Astrocyte (in vitro differentiated cells and primary cell): ENCODE data around the gene ZFHX3. TPM values are rescaled to one million over a fixed set of nuclear protein-coding genes. Genes with fewer than 3 reads are reported as not detected.
"Not testable (repeated sequence)": the region's sequence is repeated elsewhere in the genome, so short reads cannot be mapped to it uniquely, and the experiment has no call there.

Experiments
- DNase-seq: peaks from one replicate; pipeline ENCODE4 v3.0.0-alpha.2; 2010; ENCODE audit warnings: low read depth
- FAIRE-seq: peaks from 2 replicates; lab custom pipeline; 2011; peaks lifted over from hg19 to GRCh38; lab: Jason Lieb, UNC
- H2AFZ ChIP-seq: 2 replicates; pipeline ENCODE4 v1.6.0; 2012; ENCODE audit warnings: low read depth, low read length, inconsistent platforms
- H3K27ac ChIP-seq: 2 replicates; pipeline ENCODE4 v1.5.1; 2011; ENCODE audit warnings: low read depth, low read length, inconsistent platforms
- H3K27me3 ChIP-seq: 2 replicates; pipeline ENCODE4 v1.6.0; 2011; ENCODE audit warnings: low read length, inconsistent platforms; ENCODE audit not compliant: insufficient read depth
- H3K36me3 ChIP-seq: 2 replicates; pipeline ENCODE4 v1.5.1; 2011; ENCODE audit warnings: low read length, inconsistent platforms; ENCODE audit not compliant: insufficient read depth
- H3K4me1 ChIP-seq: 2 replicates; pipeline ENCODE4 v1.5.1; 2011; ENCODE audit warnings: low read length, inconsistent platforms; ENCODE audit not compliant: insufficient read depth
- H3K4me2 ChIP-seq: 2 replicates; pipeline ENCODE4 v1.6.0; 2012; ENCODE audit warnings: low read length, inconsistent platforms
- H3K4me3 ChIP-seq: 2 replicates; pipeline ENCODE4 v1.5.1; 2011; ENCODE audit warnings: low read depth, mild to moderate bottlenecking, low read length, inconsistent platforms; ENCODE audit not compliant: insufficient read depth
- H3K79me2 ChIP-seq: 2 replicates; pipeline ENCODE4 v1.6.0; 2012; ENCODE audit warnings: mild to moderate bottlenecking, low read length, inconsistent platforms; ENCODE audit not compliant: insufficient read depth
- H3K9ac ChIP-seq: 2 replicates; pipeline ENCODE4 v1.6.0; 2012; ENCODE audit warnings: mild to moderate bottlenecking, low read length, inconsistent platforms
- H3K9me3 ChIP-seq: 2 replicates; pipeline ENCODE4 v1.5.1; 2012; ENCODE audit warnings: low read depth, mild to moderate bottlenecking, low read length, inconsistent platforms; ENCODE audit not compliant: insufficient read depth
- H4K20me1 ChIP-seq: 2 replicates; pipeline ENCODE4 v1.6.0; 2012; ENCODE audit warnings: low read length, inconsistent platforms; ENCODE audit not compliant: insufficient read depth
- H3K27ac Mint-ChIP-seq: one replicate; pipeline ENCODE4 v1.8.0; 2021; ENCODE audit warnings: mild to moderate bottlenecking, mixed read lengths; ENCODE audit not compliant: unreplicated experiment
- H3K27me3 Mint-ChIP-seq: one replicate; pipeline ENCODE4 v1.8.0; 2021; ENCODE audit warnings: low read depth, mixed read lengths; ENCODE audit not compliant: unreplicated experiment
- H3K36me3 Mint-ChIP-seq: one replicate; pipeline ENCODE4 v1.8.0; 2021; ENCODE audit warnings: low read depth, mixed read lengths; ENCODE audit not compliant: unreplicated experiment
- H3K4me1 Mint-ChIP-seq: one replicate; pipeline ENCODE4 v1.8.0; 2021; ENCODE audit warnings: low read depth, mixed read lengths; ENCODE audit not compliant: unreplicated experiment
- H3K4me3 Mint-ChIP-seq: one replicate; pipeline ENCODE4 v1.8.0; 2021; ENCODE audit warnings: mild to moderate bottlenecking, moderate library complexity, mixed read lengths; ENCODE audit not compliant: unreplicated experiment
- H3K9me3 Mint-ChIP-seq: one replicate; pipeline ENCODE4 v1.8.0; 2021; ENCODE audit warnings: mild to moderate bottlenecking, mixed read lengths; ENCODE audit not compliant: unreplicated experiment
- EZH2 ChIP-seq: IDR thresholded peaks from 2 replicates; pipeline ENCODE4 v1.6.1; 2012; ENCODE audit warnings: mild to moderate bottlenecking, low read length, inconsistent platforms; ENCODE audit not compliant: insufficient read depth
- total RNA-seq: library from RNA; stranded (reverse); gene quantifications from 2 replicates; pipeline ENCODE4 v1.2.1, GENCODE V29; 2021
- TF ChIP-seq, protein P1 (sequence below): IDR thresholded peaks from 2 replicates; pipeline ENCODE4 v1.5.1; 2011; ENCODE audit warnings: low read depth, mild to moderate bottlenecking, inconsistent platforms, low read length, moderate library complexity; ENCODE audit not compliant: insufficient read depth

ZFHX3 gene
- total RNA-seq, 1 donor from 2014 or later, result 19.7 TPM

DNA sequence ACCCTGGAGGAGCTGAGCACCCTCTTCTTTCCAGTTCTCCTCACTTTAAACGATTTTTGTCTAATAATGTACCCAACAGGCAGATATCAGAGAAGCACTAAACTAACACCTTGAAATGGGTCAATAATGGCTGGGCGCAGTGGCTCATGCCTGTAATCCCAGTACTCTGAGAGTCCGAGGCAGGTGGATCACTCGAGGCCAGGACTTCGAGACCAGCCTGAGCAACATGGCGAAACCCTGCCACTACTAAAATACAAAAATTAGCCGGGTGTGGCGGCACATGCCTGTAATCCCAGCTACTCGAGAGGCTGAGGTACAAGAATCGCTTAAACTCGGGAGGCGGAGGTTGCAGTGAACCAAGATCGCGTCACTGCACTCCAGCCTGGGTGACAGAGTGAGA is 57.4 kb downstream of the ZFHX3 start:
- H3K27ac ChIP-seq, result peak overlapping the region; percentile 92
- Mint-ChIP-seq H3K27me3 (no peaks in the 10 kb centered on the region), H3K36me3 (no peaks in the 10 kb centered on the region), H3K4me1 (peaks cover 33% of the 10 kb centered on the region), H3K4me3 (no peak overlapping the region), H3K9me3 (no peaks in the 10 kb centered on the region), H3K27ac (peak overlapping the region; percentile 75)
- peak overlapping the region; percentile 45 for H3K4me3 ChIP-seq
- no peaks in the 10 kb centered on the region for H3K9me3 ChIP-seq
- peaks cover 84% of the 10 kb centered on the region for H3K79me2 ChIP-seq
- DNase-seq, result no peak
- H3K27me3 ChIP-seq, result no peaks in the 10 kb centered on the region
- peak overlapping the region; percentile 76 for H3K9ac ChIP-seq
- TF ChIP-seq EZH2, result no peak
- TF ChIP-seq, protein P1, sequence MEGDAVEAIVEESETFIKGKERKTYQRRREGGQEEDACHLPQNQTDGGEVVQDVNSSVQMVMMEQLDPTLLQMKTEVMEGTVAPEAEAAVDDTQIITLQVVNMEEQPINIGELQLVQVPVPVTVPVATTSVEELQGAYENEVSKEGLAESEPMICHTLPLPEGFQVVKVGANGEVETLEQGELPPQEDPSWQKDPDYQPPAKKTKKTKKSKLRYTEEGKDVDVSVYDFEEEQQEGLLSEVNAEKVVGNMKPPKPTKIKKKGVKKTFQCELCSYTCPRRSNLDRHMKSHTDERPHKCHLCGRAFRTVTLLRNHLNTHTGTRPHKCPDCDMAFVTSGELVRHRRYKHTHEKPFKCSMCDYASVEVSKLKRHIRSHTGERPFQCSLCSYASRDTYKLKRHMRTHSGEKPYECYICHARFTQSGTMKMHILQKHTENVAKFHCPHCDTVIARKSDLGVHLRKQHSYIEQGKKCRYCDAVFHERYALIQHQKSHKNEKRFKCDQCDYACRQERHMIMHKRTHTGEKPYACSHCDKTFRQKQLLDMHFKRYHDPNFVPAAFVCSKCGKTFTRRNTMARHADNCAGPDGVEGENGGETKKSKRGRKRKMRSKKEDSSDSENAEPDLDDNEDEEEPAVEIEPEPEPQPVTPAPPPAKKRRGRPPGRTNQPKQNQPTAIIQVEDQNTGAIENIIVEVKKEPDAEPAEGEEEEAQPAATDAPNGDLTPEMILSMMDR, result no peak
- FAIRE-seq, result no peak
- no peak overlapping the region for H2AFZ ChIP-seq
- peaks cover 38% of the 10 kb centered on the region for H3K4me1 ChIP-seq
- H3K36me3 ChIP-seq, result no peaks in the 10 kb centered on the region
- peaks cover 43% of the 10 kb centered on the region for H4K20me1 ChIP-seq
- peak overlapping the region; percentile 82 for H3K4me2 ChIP-seq

DNA sequence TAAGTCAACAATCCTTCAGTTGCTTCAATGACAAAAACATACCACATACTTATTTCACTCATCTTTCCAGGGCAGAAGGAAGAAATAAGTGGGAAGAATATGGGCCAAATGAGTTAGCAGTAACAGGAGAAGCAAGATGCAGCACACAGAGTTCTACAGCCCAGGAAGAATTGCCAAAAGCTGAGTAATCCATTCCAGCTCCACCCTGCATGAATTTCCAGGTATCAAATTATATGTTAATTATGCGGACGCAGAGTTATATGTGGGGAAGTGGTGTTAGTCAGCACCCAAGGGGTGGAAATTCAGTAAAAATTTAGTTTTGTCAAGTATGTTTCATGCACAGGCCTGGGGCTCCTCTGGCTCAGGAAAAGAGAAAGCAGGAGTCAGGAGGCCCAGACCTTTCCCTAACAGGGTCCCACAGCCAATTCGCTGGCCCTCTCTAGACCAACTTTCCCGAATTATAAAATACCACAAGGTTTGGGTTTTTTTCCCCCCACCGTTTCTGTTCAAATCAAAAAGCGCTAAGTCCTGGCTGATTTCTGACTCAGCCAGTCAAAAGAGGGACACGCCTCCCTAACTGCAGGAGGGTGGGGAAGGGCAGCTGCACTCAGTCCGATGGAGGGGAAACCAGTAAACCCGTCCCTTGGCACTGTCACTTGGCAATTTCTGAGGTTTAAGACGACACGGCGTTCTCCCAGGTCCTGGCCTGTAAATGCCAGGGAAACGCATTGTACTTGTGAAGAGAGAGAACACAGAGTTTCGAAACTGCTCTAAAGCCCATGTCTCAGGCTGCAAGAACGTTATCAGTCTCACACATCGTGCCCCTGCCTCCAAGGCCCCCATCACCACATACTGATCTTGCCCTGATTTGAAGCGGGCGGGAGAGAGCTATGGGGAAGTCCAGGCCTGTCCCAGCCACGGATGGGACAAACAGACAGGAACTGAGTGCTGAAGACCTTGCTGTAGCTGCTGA is 58.1 kb downstream of the ZFHX3 start:
- H3K27ac Mint-ChIP-seq, result peak overlapping the region; percentile 75
- Histone ChIP-seq H3K27me3 (no peaks in the 10 kb centered on the region), H4K20me1 (peaks cover 37% of the 10 kb centered on the region), H3K27ac (peak overlapping the region; percentile 92), H3K4me2 (peak overlapping the region; percentile 82), H3K4me1 (peaks cover 45% of the 10 kb centered on the region), H3K36me3 (no peaks in the 10 kb centered on the region), H3K9ac (peak overlapping the region; percentile 76), H3K4me3 (peak overlapping the region; percentile 45), H3K9me3 (no peaks in the 10 kb centered on the region), H2AFZ (peak overlapping the region; percentile 31), H3K79me2 (peaks cover 84% of the 10 kb centered on the region)
- FAIRE-seq (peak; percentile 72), DNase-seq (peak; percentile 95)
- no peak overlapping the region for H3K4me3 Mint-ChIP-seq
- peaks cover 40% of the 10 kb centered on the region for H3K4me1 Mint-ChIP-seq
- no peak for TF ChIP-seq EZH2
- TF ChIP-seq, protein P1, result no peak
- H3K9me3 Mint-ChIP-seq, result no peaks in the 10 kb centered on the region
- H3K36me3 Mint-ChIP-seq, result no peaks in the 10 kb centered on the region
- H3K27me3 Mint-ChIP-seq, result no peaks in the 10 kb centered on the region

DNA sequence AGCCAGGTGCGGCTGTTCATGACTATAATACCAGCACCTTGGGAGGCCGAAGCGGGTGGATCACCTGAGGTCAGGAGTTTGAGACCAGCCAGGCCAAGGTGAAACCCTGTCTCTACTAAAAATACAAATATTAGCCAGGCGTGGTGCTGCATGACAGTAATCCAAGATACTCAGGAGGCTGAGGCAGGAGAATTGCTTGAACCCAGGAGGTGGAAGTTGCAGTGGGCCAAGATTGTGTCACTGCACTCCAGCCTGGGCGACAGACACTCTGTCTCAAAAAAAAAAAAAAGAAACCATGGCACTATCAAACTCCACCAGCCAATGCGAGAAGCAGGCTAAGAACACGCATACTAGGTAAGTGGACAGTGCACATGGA is 58.7 kb downstream of the ZFHX3 start:
- not testable (repeated sequence) for H3K9me3 ChIP-seq, DNase-seq, H3K36me3 ChIP-seq, H3K27me3 ChIP-seq, H3K36me3 Mint-ChIP-seq, H3K4me3 Mint-ChIP-seq, H3K9me3 Mint-ChIP-seq, H3K27me3 Mint-ChIP-seq, FAIRE-seq, H2AFZ ChIP-seq
- Histone ChIP-seq H3K4me2 (peak overlapping the region; percentile 82), H3K27ac (peak overlapping the region; percentile 92), H4K20me1 (peaks cover 34% of the 10 kb centered on the region), H3K4me1 (peaks cover 45% of the 10 kb centered on the region), H3K9ac (peak overlapping the region; percentile 76), H3K4me3 (peak overlapping the region; percentile 37), H3K79me2 (peaks cover 84% of the 10 kb centered on the region)
- Mint-ChIP-seq H3K27ac (peak overlapping the region; percentile 6), H3K4me1 (peaks cover 40% of the 10 kb centered on the region)
